GM21526 (cell line): ENCODE results near the gene PLPPR3.

ENCODE experiments used
- ATAC-seq: cut with Tn5 transposase; IDR thresholded peaks from one replicate; pipeline ENCODE4 v1.9.1; 2021; ENCODE audit warnings: moderate library complexity; ENCODE audit not compliant: unreplicated experiment, low FRiP score

PLPPR3 gene, protein sequence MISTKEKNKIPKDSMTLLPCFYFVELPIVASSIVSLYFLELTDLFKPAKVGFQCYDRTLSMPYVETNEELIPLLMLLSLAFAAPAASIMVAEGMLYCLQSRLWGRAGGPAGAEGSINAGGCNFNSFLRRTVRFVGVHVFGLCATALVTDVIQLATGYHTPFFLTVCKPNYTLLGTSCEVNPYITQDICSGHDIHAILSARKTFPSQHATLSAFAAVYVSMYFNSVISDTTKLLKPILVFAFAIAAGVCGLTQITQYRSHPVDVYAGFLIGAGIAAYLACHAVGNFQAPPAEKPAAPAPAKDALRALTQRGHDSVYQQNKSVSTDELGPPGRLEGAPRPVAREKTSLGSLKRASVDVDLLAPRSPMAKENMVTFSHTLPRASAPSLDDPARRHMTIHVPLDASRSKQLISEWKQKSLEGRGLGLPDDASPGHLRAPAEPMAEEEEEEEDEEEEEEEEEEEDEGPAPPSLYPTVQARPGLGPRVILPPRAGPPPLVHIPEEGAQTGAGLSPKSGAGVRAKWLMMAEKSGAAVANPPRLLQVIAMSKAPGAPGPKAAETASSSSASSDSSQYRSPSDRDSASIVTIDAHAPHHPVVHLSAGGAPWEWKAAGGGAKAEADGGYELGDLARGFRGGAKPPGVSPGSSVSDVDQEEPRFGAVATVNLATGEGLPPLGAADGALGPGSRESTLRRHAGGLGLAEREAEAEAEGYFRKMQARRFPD

DNA sequence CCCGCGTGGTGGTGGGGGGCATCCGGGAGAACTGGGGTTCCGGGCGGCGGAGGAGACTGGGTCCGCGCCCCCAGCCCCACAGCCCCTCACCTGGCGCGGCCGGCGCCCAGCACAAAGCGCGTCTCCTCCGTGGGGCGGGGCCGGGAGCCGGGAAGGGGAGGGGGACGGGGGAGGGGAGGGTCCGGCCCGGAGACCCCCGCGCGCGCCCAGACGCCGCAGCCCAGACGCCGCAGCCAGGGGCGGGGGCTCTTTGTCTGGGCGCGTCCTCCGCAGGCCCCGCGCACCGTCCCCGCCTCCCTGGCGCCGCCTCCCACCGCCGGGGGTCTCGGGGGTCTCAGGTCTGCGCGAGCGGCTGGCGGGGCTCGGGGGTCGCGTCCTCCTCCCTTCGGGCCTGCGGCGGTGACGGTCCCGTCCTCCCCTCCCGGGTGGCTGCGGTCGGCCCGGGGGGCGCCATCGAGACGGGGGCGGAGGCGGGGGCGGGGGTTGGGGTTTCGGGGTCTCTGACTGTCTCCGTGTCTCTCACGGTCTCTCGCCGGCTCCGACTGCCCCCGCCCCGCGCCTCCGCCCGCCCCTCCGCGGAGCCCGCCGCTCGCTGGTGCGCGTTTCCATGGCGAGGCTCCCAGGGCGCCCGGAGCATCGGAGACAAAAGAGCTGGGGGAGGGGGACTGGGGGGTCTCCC is at the start of gene PLPPR3:
TSS of gene PLPPR3 (minus strand) at position 131 of the 679 bp plus-strand sequence. CDS start 396 bp downstream, outside the sequence.
- ATAC-seq: no peak

DNA sequence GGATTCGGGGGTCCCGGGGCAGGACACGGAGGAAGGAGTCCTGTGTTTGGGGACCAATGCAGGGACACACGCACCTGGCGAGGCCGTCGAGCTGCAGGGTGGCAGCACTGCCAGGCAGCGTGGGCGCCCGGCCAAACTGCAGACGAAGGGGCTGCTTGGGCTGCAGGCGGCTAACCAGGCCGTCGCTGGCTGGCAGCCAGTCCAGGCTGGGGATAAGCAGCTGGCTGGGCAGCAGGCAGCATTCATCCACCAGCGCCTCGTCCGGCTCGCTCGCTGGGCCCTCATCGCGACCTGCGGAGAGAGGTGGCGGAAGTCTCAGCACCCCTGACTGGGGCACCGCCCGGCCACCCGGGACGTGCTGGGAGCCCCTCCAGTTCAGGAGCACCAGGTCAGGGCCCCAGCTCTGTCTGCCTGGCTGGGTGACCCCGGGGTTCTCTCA is 49.2 kb upstream of the PLPPR3 start:
- ATAC-seq: no peak

DNA sequence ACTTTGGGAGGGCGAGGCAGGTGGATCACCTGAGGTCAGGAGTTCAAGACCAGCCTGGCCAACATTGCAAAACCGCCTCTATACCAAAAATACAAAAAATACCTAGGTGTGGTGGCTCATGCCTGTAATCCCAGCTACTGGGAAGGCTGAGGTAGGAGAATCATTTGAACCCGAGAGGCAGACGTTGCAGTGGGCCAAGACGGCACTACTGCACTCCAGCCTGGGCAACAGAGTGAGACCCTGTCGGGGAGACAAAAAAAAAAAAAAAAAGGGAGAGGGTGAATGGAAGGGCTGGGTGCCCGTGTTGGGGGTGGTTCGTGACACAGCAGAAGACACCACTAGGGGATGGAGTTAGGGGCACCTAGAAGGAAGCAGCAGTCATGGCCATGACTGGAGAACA is 48.6 kb upstream of the PLPPR3 start:
- no peak for ATAC-seq

DNA sequence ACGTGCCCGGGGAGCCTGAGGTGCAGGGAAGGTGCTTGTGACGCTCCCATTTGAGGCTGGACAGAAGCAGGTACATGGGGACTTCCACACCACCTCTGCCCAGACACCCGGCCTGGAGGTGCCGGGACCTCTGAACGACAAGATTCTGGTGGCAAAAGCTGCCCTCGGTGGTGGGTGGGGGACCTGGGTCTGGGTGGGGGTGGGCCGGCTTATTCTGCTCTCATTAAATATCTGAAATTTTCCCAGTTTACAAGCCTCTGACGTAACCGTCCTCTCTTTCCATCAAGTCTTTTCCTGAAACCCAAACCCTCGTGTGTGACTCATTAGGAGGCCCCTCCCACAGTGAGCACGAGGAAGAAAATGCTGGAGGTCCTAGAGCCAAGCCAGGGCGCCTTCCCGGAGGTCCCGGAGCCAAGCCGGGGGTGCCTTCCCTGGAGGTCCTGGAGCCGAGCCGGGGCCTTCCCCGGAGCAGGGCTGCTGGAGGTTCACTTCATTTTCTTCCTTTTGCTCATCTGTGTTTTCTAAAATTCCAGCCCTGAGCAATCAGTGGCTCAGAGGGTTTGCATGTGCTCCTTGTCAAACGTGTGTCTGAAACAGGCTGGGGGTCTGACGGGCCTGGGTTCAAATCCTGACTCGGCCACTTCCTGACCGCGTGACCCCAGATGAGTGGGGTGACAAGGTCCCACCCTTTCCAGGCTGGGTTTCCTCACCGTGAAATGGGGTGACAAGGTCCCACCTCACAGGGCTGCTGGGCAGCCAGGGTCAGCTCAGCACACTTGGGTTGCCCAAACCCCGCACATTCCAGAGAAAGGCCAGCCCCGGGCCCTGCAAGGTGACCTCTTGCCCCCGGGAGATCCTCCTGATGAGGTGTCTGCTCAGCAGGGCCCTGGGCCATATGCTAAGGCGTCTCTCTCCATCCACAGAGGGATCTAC is 47.8 kb upstream of the PLPPR3 start:
- no peak for ATAC-seq

DNA sequence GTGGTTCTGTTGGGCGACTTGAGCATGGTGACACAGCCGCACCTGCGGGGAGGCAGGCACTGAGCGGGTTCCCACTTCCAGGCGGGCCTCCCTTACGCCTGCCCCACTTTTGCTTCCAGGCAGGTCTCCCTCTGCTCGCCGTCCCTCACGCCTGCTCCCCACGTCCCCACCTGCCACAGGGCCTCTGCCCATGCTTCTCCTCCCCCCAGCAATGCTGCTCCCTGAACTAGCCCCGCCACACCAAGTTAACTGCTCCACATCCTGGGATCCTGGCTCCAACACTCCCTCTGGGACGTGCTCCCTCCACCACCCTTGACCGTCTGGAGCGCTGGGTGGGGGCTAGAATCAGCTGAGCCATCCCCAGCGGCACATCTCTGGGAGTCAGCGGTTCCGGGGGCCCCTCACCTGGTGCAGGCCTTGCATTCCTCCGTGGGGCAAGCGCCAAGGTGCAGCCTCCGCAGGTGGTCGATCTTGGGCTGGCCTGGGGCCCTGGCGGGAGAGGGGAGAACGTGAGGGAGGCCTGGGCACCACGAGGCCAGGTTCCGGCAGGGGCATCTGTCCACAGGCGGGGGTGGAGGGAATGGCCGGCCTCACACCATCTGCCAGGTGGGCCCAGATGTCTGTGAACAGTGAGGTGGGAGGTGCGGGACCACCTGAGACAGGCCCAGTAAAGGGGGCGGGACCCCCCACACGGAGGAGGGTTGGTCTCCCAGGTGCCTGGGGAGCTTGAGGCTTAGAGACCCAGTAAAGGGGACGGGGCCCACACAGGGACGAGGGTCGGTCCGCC is 46.9 kb upstream of the PLPPR3 start:
- no peak for ATAC-seq

DNA sequence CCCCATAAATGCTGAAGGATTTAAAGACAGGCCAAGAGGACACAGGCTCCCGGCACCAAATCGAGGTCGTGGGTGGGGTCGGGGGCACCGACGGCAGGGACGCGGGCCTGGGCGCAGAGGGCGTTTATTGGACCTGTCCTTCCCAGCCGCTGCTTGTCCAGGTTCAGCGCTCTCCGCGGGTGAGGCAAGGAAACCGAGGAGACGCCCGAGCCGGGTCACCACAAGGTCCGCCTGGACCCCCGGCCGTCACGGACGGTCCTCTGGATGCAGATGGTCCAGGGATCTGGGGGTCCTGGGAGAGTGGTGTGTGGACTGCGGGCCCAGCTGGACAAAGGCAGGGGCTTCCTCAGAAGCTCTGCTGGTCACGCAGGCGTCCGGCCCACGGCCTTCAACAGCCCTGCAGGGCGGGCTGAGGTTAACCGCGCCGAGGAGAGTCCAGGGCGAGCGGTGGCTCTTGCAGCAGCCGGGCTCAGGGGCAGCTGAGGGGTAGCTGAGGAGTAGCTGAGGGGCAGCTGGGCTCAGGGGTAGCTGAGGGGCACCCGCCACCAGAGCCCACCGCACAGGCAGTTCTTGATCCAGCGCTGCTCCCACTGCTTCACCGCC is 46.2 kb upstream of the PLPPR3 start:
- ATAC-seq: no peak

DNA sequence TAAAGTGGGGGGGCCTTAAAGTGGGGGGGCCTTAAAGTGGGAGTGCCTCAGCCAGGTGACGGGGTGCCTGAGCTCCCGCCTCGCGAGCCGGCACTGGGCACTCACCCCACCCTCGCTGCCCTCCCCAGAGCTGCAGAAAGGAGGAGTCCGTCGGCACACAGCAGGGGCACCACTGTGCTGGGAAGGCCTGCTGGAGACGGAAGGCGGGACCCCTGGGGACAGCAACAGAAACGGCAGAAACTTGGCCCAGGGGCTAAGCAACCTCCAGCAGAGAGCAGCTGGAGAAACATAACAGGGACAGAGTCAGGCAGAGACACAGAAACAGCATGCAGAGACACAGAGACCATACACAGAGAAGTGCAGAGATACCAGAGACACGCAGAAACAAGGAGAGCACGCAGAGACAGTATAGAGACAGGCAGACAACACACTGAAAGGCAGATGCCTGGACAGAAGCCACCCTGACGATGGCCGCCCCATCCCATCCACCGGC is 45.6 kb upstream of the PLPPR3 start:
- ATAC-seq: no peak

DNA sequence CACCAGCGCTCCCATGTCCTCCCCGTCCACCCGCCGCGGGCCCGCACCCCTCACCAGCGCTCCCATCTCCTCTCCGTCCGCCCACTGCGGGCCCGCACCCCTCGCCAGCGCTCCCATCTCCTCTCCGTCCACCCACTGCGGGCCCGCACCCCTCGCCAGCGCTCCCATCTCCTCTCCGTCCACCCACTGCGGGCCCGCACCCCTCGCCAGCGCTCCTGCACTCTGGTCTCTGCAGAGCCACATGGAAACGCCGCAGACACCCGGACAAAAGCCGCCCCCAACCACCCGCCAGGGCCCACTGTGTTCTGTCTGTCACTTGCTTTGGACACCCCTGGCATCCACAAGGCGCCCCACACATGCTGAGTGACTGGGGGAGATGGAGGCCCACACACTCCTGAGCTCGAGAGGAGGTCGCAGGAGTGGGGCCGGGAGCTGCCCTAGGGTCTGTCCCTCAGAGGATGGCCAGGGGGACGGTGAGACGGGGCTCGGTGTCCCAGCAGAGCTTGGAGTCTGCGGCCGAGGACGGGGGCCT is 45.1 kb upstream of the PLPPR3 start:
- ATAC-seq: no peak

DNA sequence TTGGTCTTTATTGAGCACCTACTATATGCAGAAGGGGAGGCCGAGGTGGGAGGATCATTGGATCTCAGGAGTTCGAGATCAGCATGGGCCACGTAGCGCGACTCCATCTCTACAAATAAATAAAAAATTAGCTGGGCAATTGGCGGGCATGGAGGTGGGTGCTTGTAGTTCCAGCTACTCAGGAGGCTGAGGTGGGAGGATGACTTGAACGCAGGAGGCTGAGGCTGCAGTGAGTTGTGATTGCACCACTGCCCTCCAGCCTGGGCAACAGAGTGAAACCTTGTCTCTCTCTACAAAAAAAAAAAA is 41.5 kb upstream of the PLPPR3 start:
- ATAC-seq: no peak

DNA sequence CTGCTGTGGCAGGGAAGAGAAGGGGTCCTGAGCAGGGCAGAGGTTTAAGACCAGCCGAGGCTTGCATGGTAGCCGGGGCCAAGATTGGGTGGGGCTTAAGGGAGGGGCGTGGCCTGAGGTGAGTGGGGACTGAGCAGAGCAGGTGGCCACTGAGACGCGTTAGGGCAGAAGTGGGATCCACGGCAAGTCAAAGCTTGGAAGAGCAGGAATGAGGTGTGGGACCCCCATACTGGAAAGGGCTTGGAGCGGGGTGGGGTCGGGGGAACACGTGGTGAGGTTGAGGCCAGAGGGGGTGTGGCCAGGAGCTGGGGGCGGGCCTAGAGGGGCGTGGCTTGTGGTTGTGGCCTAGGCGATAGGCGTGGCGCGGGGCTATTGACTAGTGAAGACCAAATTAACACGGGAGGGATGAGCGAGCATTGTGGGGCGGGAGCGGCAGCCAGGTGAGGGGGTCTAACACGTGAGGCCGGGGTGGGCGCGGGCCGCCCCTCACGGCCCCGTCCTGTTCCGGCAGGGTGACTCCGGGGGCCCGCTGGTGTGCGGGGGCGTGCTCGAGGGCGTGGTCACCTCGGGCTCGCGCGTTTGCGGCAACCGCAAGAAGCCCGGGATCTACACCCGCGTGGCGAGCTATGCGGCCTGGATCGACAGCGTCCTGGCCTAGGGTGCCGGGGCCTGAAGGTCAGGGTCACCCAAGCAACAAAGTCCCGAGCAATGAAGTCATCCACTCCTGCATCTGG is 41.0 kb upstream of the PLPPR3 start:
- no peak for ATAC-seq

DNA sequence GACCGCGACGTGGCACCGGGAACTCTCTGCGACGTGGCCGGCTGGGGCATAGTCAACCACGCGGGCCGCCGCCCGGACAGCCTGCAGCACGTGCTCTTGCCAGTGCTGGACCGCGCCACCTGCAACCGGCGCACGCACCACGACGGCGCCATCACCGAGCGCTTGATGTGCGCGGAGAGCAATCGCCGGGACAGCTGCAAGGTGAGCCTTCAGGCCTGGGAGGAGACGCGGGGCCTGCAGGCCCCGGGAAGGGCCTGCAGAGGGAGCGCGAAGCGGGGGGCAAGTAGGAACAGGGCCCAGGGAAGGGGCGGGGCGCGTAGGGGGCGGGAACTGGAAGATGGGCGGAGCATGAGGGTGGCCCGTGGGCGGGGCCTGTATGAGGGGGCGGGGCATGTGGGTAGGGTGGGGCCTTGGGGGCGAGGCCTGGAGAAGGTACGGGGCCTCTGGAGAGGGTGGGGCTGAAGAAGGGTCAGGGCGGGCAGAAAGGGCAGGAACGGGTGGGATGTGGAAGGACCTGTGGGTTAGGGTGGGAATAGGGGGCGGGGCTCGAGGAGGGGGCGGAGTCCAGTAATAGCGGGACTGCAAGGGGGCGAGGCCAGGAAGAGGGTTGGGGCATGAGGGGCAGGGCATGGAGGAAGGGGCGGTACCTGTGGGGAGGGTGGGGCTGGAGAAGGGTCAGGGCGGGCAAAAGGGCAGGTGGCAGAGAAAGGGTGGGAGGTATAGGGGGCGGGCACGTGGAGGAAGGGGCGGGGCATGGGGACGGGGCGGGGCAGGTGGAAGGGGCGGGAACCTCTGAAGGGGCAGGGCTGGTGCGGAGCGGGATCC is 40.2 kb upstream of the PLPPR3 start:
- ATAC-seq: no peak

DNA sequence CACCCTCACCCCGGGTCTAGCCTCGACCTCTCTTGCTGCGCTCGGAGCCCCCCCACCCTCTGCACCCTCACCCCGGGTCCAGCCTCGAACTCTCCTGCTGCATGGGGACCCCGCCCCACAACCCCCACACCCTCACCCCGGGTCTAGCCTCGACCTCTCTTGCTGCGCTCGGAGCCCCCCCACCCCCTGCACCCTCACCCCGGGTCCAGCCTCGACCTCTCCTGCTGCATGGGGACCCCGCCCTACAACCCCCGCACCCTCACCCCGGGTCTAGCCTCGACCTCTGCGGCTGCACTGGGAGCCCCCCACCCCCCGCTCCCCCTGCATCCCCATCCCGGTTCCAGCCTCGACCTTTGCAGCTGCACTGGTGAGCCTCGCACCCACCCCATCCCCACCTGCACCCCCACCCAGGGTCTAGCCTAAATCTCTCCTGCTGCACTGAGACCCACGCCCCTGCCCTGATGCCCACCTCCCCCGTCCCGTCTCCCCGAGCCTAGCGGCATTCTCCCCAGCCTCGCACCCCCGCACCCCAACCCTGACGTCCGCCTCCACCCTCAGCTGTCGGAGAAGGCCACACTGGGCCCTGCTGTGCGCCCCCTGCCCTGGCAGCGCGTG is 39.5 kb upstream of the PLPPR3 start:
- ATAC-seq: no peak

DNA sequence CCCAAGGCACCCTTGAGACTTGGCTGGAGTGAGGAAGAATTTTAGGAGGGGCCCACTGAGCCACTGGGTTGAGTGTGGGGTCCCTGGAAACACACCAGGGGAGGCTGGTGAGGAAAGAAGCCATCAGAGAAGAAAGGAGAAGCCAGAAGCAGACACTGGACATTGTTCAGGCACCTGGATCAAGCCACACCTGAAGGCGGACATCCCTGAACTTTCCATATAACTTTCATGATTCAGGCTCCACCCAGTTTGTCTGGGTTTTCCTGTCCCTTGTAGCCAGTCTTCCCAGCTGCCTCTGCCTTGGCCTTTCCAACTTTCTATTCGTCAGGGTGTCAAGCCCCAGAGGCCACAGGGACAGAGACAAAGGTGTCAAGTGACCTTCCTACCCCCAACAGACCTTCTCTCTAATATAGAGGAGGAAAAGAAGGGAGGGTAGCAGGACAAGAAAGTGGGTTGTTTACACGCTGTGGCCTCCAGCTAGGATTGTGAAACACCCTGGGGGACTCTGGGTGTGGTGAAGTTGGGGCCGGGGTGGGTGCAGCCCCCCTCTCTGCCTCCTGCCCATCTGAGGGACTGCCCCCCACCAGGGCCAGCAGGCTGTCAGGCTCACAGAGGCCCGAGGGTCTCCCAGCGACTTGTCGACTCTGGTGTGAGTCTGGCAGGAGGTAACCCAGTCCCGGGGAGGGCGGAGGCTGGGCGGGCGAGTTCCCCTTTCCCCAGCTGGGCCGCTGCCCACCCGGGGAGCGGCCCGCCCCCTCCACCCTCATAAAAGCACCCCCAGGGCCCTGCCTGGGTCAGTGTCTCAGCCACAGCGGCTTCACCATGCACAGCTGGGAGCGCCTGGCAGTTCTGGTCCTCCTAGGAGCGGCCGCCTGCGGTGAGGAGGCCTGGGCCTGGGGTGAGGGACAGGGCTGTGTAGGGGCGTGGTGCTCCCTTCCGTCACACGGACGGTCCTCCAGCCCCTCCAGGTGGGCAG is 37.4 kb upstream of the PLPPR3 start, which contains the start of gene CFD:
TSS of gene CFD (plus strand) at position 797 of the 976 bp plus-strand sequence. CDS start at position 823, 26 bp downstream.
- ATAC-seq: no peak

DNA sequence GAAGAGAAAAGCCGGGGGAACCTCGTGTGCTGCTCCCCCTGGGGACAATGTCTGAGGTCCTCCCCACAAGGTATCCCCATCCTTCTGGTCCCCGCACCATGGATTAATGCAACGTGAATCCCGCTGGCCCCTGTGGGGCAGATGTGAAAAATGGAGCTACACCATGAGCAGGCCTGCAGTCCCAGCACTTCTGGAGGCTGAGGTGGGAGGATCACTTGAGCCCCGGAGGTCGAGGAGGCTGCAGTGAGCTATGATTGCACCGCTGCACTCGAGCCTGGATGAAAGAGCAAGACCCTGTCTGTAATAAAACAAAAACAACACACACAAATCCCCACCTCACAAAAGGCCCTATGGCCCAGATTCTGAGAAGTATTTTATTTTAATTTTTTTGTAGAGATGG is 36.5 kb upstream of the PLPPR3 start:
- no peak for ATAC-seq

DNA sequence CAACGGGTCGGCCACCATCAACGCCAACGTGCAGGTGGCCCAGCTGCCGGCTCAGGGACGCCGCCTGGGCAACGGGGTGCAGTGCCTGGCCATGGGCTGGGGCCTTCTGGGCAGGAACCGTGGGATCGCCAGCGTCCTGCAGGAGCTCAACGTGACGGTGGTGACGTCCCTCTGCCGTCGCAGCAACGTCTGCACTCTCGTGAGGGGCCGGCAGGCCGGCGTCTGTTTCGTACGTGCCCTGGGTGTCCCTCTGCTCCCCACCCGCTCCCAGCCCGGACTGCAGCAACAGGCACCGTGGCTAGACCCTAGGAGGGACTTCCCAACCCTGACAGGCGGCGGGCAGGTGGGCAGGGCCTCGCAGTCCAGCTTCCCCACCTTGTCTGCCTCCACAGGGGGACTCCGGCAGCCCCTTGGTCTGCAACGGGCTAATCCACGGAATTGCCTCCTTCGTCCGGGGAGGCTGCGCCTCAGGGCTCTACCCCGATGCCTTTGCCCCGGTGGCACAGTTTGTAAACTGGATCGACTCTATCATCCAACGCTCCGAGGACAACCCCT is 33.9 kb upstream of the PLPPR3 start:
- ATAC-seq: no peak
